Mesenchymal stem cell (in vitro differentiated cells and primary cell): Measurements from ENCODE around the gene SRGAP1.

Source experiments
- DNase-seq: peaks from one replicate; pipeline ENCODE4 v3.0.0-alpha.2; 2013
- H2AFZ ChIP-seq: one replicate; pipeline ENCODE4 v1.6.1; 2013; ENCODE audit warnings: low read depth, mild to moderate bottlenecking, control low read depth, inconsistent platforms, low read length, moderate library complexity
- H2AK5ac ChIP-seq: 2 replicates; pipeline ENCODE4 v1.6.1; 2013; ENCODE audit warnings: low read length, moderate library complexity, mild to moderate bottlenecking, inconsistent platforms; ENCODE audit not compliant: severe bottlenecking
- H2BK120ac ChIP-seq: one replicate; pipeline ENCODE4 v1.6.1; 2013; ENCODE audit warnings: low read depth, mild to moderate bottlenecking, inconsistent platforms, low read length, moderate library complexity
- H2BK12ac ChIP-seq, 2 experiments: one replicate each; pipeline ENCODE4 v1.6.1; 2013; ENCODE audit warnings: inconsistent platforms in 2 of 2, low read length in 2 of 2, mild to moderate bottlenecking in 2 of 2, moderate library complexity in 2 of 2, control low read depth in 1 of 2
- H2BK15ac ChIP-seq: one replicate; pipeline ENCODE4 v1.6.1; 2013; ENCODE audit warnings: mild to moderate bottlenecking, low read depth, inconsistent platforms; ENCODE audit not compliant: poor library complexity, severe bottlenecking
- H2BK5ac ChIP-seq: 2 replicates; pipeline ENCODE4 v1.6.1; 2013; ENCODE audit warnings: low read depth, mild to moderate bottlenecking, low read length, control low read depth, inconsistent platforms; ENCODE audit not compliant: poor library complexity, severe bottlenecking
- H3K14ac ChIP-seq, 2 experiments: one replicate each; pipeline ENCODE4 v1.6.1; 2013; ENCODE audit warnings: inconsistent platforms in 2 of 2, low read length in 2 of 2, control low read depth in 1 of 2, mild to moderate bottlenecking in 1 of 2, moderate library complexity in 1 of 2
- H3K18ac ChIP-seq, 2 experiments: one replicate each; pipeline ENCODE4 v1.6.1; 2013; ENCODE audit warnings: inconsistent platforms in 2 of 2, low read length in 2 of 2, control low read depth in 1 of 2, low read depth in 1 of 2, mild to moderate bottlenecking in 1 of 2
- H3K23ac ChIP-seq, 2 experiments: one replicate each; pipeline ENCODE4 v1.6.1; 2013; ENCODE audit warnings: inconsistent platforms in 2 of 2, low read length in 2 of 2, mild to moderate bottlenecking in 2 of 2, moderate library complexity in 2 of 2, control low read depth in 1 of 2
- H3K27ac ChIP-seq: 2 replicates; pipeline ENCODE4 v1.5.1; 2013; ENCODE audit warnings: mild to moderate bottlenecking, moderate library complexity, low read length, control low read depth, inconsistent platforms; ENCODE audit not compliant: poor library complexity, severe bottlenecking
- H3K27me3 ChIP-seq, 2 experiments: 2 replicates each; pipeline versions ENCODE4 v1.6.1 to v1.7.0; 2013; ENCODE audit warnings: low read length in 2 of 2, mild to moderate bottlenecking in 2 of 2, moderate library complexity in 2 of 2, control low read depth in 1 of 2, inconsistent platforms in 1 of 2; ENCODE audit not compliant: control insufficient read depth in 1 of 2, insufficient read depth in 1 of 2
- H3K36me3 ChIP-seq, 2 experiments: 2 replicates each; pipeline versions ENCODE4 v1.6.1 to v1.7.0; 2013; ENCODE audit warnings: low read length in 2 of 2, control low read depth in 1 of 2, inconsistent platforms in 1 of 2, low read depth in 1 of 2, mild to moderate bottlenecking in 1 of 2; ENCODE audit not compliant: insufficient read depth in 2 of 2, control insufficient read depth in 1 of 2
- H3K4ac ChIP-seq, 2 experiments: one replicate each; pipeline ENCODE4 v1.6.1; 2013; ENCODE audit warnings: inconsistent platforms in 2 of 2, low read length in 2 of 2, mild to moderate bottlenecking in 2 of 2, moderate library complexity in 2 of 2, control low read depth in 1 of 2, low read depth in 1 of 2
- H3K4me1 ChIP-seq: 2 replicates; pipeline ENCODE4 v1.6.1; 2013; ENCODE audit warnings: low read depth, low read length, control low read depth; ENCODE audit not compliant: control insufficient read depth, insufficient read depth
- H3K4me2 ChIP-seq: 2 replicates; pipeline ENCODE4 v1.6.1; 2013; ENCODE audit warnings: low read length, mild to moderate bottlenecking, inconsistent platforms; ENCODE audit not compliant: poor library complexity, severe bottlenecking
- H3K4me3 ChIP-seq, 2 experiments: 2 replicates each; pipeline versions ENCODE4 v1.5.1 to v1.7.0; 2013; ENCODE audit warnings: low read length in 2 of 2, mild to moderate bottlenecking in 2 of 2, control low read depth in 1 of 2, low read depth in 1 of 2; ENCODE audit not compliant: insufficient read depth in 1 of 2
- H3K79me1 ChIP-seq: replicated peaks from 2 replicates; pipeline ENCODE4 v1.6.1; 2013; ENCODE audit warnings: mild to moderate bottlenecking, control low read depth, low read length, inconsistent platforms; ENCODE audit not compliant: poor library complexity, severe bottlenecking
- H3K9ac ChIP-seq: 2 replicates; pipeline ENCODE4 v1.7.0; 2013; ENCODE audit warnings: mild to moderate bottlenecking, low read length, moderate library complexity
- H3K9me3 ChIP-seq: 2 replicates; pipeline ENCODE4 v1.7.0; 2013; ENCODE audit warnings: mild to moderate bottlenecking, low read length; ENCODE audit not compliant: control insufficient read depth
- H4K8ac ChIP-seq: one replicate; pipeline ENCODE4 v1.6.1; 2013; ENCODE audit warnings: inconsistent platforms, mild to moderate bottlenecking, low read length, moderate library complexity
- H4K91ac ChIP-seq: one replicate; pipeline ENCODE4 v1.6.1; 2013; ENCODE audit warnings: mild to moderate bottlenecking, low read length, inconsistent platforms
- WGBS: methylation state at CpG from one replicate; pipeline ENCODE4 v1.1.7; 2013; ENCODE audit warnings: mixed read lengths; 5-methylcytosine and 5-hydroxymethylcytosine counted together

Gene SRGAP1

DNA sequence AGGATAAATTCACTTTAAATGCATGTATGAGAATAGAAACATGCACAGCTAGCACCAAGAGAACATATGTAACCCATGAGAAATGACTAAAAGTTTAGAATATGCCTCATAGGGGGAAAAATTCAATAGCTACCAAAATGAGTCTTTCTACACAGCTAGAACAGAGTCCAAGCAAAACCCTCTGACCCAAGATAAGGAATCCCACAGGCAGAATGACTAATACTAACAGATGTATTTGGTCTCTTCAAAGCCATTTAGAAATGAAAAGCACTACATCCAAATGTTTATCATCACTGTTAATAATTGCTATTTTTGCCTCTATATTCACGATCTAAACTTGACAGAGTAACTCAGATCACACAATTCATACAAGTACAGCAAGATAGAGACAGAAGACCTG, 333.6 kb downstream of the SRGAP1 start:
- no peak overlapping the region for H3K4ac ChIP-seq
- 0% methylated on average over 1 of the region's 1 CpG for WGBS
- DNase-seq: peak; percentile 78
- H4K91ac ChIP-seq: no peak overlapping the region
- no peaks in the 10 kb centered on the region for H3K79me1 ChIP-seq
- no peak overlapping the region for H3K18ac ChIP-seq
- peak overlapping the region in 1 of 2 experiments; percentile 33 for H3K4me3 ChIP-seq
- no peak overlapping the region for H2BK5ac ChIP-seq
- no peak overlapping the region for H3K23ac ChIP-seq
- no peak overlapping the region for H2BK12ac ChIP-seq
- H3K4me2 ChIP-seq: no peak overlapping the region
- H2AK5ac ChIP-seq: no peak overlapping the region
- H4K8ac ChIP-seq: no peak overlapping the region
- no peak overlapping the region for H2BK120ac ChIP-seq
- H3K27ac ChIP-seq: peak overlapping the region; percentile 52
- no peak overlapping the region for H2BK15ac ChIP-seq
- H3K14ac ChIP-seq: no peak overlapping the region
- no peaks in the 10 kb centered on the region for H3K36me3 ChIP-seq
- H3K27me3 ChIP-seq: no peaks in the 10 kb centered on the region
- H2AFZ ChIP-seq: no peak overlapping the region
- H3K4me1 ChIP-seq: peaks cover 3% of the 10 kb centered on the region
- peak overlapping the region; percentile 76 for H3K9ac ChIP-seq
- no peaks in the 10 kb centered on the region for H3K9me3 ChIP-seq

DNA sequence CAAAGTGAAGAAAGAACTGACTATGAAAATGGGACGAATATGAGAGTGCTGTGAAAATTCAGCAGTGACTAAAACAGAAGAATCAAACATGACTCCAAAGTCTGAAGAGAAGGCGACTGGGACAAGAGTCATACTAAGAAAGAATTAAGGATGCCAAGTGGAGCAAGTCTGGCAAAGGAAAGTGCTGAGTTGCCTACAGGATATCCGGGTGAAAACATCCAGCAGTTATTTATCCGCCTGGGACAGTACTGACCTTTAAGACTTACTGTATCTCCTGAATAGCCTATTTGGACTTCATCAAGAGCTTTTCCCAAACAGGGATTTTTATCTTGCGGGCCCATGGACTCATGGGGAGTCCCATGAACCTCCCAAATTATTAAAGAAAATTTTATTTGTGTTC, 336.5 kb downstream of the SRGAP1 start:
- H4K91ac ChIP-seq: no peak overlapping the region
- peak; percentile 73 for DNase-seq
- H3K4me2 ChIP-seq: no peak overlapping the region
- H3K9me3 ChIP-seq: no peaks in the 10 kb centered on the region
- no peaks in the 10 kb centered on the region for H3K27me3 ChIP-seq
- H2AFZ ChIP-seq: no peak overlapping the region
- no peak overlapping the region for H2BK120ac ChIP-seq
- peak overlapping the region; percentile 66 for H2BK5ac ChIP-seq
- no peak overlapping the region for H3K23ac ChIP-seq
- H2BK15ac ChIP-seq: no peak overlapping the region
- peak overlapping the region in 1 of 2 experiments; percentile 20 for H3K4me3 ChIP-seq
- H3K9ac ChIP-seq: peak overlapping the region; percentile 90
- 29% methylated on average over 4 of the region's 5 CpGs for WGBS
- H3K18ac ChIP-seq: no peak overlapping the region
- no peak overlapping the region for H4K8ac ChIP-seq
- H3K79me1 ChIP-seq: no peaks in the 10 kb centered on the region
- peak overlapping the region; percentile 92 for H3K27ac ChIP-seq
- H2BK12ac ChIP-seq: no peak overlapping the region
- peak overlapping the region; percentile 69 for H2AK5ac ChIP-seq
- H3K14ac ChIP-seq: no peak overlapping the region
- peak overlapping the region in 1 of 2 experiments; percentile 62 for H3K4ac ChIP-seq
- H3K4me1 ChIP-seq: peaks cover 3% of the 10 kb centered on the region
- H3K36me3 ChIP-seq: no peaks in the 10 kb centered on the region

GRCh38 chr12:64181430-64182291, 337.2 kb downstream of the SRGAP1 start:
- WGBS: 27% methylated on average over 3 of the region's 3 CpGs

GRCh38 chr12:64184216-64184615, 339.7 kb downstream of the SRGAP1 start:
- H3K23ac ChIP-seq: no peak overlapping the region
- no peak overlapping the region for H3K4ac ChIP-seq
- no peak overlapping the region for H2AK5ac ChIP-seq
- no peak overlapping the region for H2AFZ ChIP-seq
- H2BK5ac ChIP-seq: no peak overlapping the region
- H3K18ac ChIP-seq: no peak overlapping the region
- peak overlapping the region in 1 of 2 experiments; percentile 89 for H2BK12ac ChIP-seq
- no peak overlapping the region for H4K91ac ChIP-seq
- H4K8ac ChIP-seq: no peak overlapping the region
- no peaks in the 10 kb centered on the region for H3K79me1 ChIP-seq
- WGBS: 86% methylated on average over 1 of the region's 1 CpG
- DNase-seq: no peak
- H3K36me3 ChIP-seq: no peaks in the 10 kb centered on the region
- H3K4me3 ChIP-seq: no peak overlapping the region
- peak overlapping the region; percentile 1 for H3K9ac ChIP-seq
- H3K14ac ChIP-seq: no peak overlapping the region
- H2BK15ac ChIP-seq: no peak overlapping the region
- H3K27ac ChIP-seq: no peak overlapping the region
- no peak overlapping the region for H2BK120ac ChIP-seq
- H3K9me3 ChIP-seq: no peaks in the 10 kb centered on the region
- peaks cover 5% of the 10 kb centered on the region for H3K4me1 ChIP-seq
- H3K4me2 ChIP-seq: no peak overlapping the region
- H3K27me3 ChIP-seq: no peaks in the 10 kb centered on the region

More at GRCh38 chr12:64181430-64182291, 337.2 kb downstream of the SRGAP1 start:
- H3K14ac ChIP-seq: no peak overlapping the region
- peak overlapping the region; percentile 92 for H3K27ac ChIP-seq
- peak; percentile 97 for DNase-seq
- no peak overlapping the region for H4K8ac ChIP-seq
- peak overlapping the region; percentile 90 for H3K9ac ChIP-seq
- no peak overlapping the region for H3K4ac ChIP-seq
- H3K18ac ChIP-seq: peak overlapping the region in 1 of 2 experiments; percentile 9
- H3K4me2 ChIP-seq: peak overlapping the region; percentile 34
- no peak overlapping the region for H3K23ac ChIP-seq
- H2BK5ac ChIP-seq: peak overlapping the region; percentile 49
- H2BK120ac ChIP-seq: no peak overlapping the region
- H4K91ac ChIP-seq: no peak overlapping the region
- H3K9me3 ChIP-seq: no peaks in the 10 kb centered on the region
- no peak overlapping the region for H2AFZ ChIP-seq
- H3K4me1 ChIP-seq: peaks cover 3% of the 10 kb centered on the region
- no peaks in the 10 kb centered on the region for H3K27me3 ChIP-seq
- no peaks in the 10 kb centered on the region for H3K79me1 ChIP-seq
- no peaks in the 10 kb centered on the region for H3K36me3 ChIP-seq
- no peak overlapping the region for H2AK5ac ChIP-seq
- no peak overlapping the region for H2BK15ac ChIP-seq
- H2BK12ac ChIP-seq: no peak overlapping the region
- H3K4me3 ChIP-seq: peak overlapping the region in 1 of 2 experiments; percentile 41
